ENCODE results near the gene PRKCE. TPM values are rescaled to one million over a fixed set of nuclear protein-coding genes. Genes with fewer than 3 reads are reported as not detected.

The PRKCE gene
- total RNA-seq, 1 experiment from 2014 or later = 1.3 TPM

DNA sequence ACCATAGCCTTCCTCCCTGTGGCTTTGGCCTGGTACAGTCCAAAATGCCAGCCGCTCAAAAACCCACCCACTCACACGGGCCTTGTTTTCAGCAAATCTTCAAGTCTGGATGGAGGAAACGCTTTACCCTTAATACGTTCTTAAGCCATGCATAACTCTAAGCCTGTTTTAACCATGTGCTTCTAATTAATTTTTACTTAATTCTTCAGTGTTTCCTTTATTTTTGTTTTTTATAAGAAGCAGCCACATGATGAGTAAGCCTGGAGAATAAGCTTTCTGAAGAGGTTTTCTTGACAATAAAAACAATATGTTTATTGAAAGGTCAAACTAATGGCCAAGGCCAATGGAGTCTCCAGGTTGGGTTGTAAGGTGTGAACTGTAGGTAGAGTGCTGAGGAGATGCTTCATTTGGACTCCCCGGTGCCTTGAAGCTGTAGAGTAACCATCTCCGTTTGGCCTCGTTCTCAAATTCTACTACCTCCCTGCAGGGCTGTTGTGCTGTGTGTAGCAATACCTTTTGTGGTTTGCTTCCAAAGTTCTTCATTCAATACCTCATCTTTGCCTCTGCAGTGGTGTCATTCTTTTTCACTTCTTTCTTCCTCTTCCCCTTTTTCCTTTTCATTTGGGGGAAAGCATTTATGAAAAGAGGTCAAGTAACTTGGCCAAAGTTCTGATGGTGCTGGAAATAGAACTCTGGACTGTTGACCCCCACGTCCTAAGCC is 113.7 kb downstream of the PRKCE start:
- no peak for DNase-seq
- no peak overlapping the region for H3K27ac Mint-ChIP-seq
- H4K8ac ChIP-seq (replicated peaks; ENCODE audit: insufficient read length, low read depth, low read length) = no peak overlapping the region
- no peak overlapping the region for H2BK20ac ChIP-seq (ENCODE audit: low read depth, low read length, poor library complexity, severe bottlenecking)
- no CpG with 5 or more reads among the region's 8 CpGs for WGBS (ENCODE audit: extremely low coverage, insufficient read length, low lambda C conversion rate)
- no peaks in the 10 kb centered on the region for H3K9me3 ChIP-seq (ENCODE audit: control insufficient read depth, low read depth, low read length)
- H3K23ac ChIP-seq (ENCODE audit: insufficient read length, low read depth, low read length) = no peak overlapping the region
- no peaks in the 10 kb centered on the region for H3K4me1 ChIP-seq (ENCODE audit: insufficient read depth, low read length)
- H3K9me3 Mint-ChIP-seq = no peaks in the 10 kb centered on the region
- TF ChIP-seq, protein P1, sequence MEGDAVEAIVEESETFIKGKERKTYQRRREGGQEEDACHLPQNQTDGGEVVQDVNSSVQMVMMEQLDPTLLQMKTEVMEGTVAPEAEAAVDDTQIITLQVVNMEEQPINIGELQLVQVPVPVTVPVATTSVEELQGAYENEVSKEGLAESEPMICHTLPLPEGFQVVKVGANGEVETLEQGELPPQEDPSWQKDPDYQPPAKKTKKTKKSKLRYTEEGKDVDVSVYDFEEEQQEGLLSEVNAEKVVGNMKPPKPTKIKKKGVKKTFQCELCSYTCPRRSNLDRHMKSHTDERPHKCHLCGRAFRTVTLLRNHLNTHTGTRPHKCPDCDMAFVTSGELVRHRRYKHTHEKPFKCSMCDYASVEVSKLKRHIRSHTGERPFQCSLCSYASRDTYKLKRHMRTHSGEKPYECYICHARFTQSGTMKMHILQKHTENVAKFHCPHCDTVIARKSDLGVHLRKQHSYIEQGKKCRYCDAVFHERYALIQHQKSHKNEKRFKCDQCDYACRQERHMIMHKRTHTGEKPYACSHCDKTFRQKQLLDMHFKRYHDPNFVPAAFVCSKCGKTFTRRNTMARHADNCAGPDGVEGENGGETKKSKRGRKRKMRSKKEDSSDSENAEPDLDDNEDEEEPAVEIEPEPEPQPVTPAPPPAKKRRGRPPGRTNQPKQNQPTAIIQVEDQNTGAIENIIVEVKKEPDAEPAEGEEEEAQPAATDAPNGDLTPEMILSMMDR (conservative IDR thresholded peaks at IDR 0.05) = no peak
- no peak overlapping the region for H3K9ac ChIP-seq (ENCODE audit: extremely low read depth, insufficient read length, low read length)
- H3K4me3 Mint-ChIP-seq = no peak overlapping the region
- H3K18ac ChIP-seq (ENCODE audit: insufficient read length, low read depth, low read length) = no peak overlapping the region
- H2AK5ac ChIP-seq (ENCODE audit: insufficient read length, low read length) = no peak overlapping the region
- H3K4me1 Mint-ChIP-seq = peaks cover 8 to 15% of the 10 kb centered on the region in 2 experiments
- H3K4ac ChIP-seq (ENCODE audit: low read depth, low read length) = no peak overlapping the region
- H4K91ac ChIP-seq (ENCODE audit: insufficient read length, low read depth, low read length) = no peak overlapping the region
- no peak overlapping the region for H3K4me2 ChIP-seq (ENCODE audit: insufficient read depth, insufficient read length, low read length)
- H3K27me3 Mint-ChIP-seq (ENCODE audit: low read depth) = peaks cover 6% of the 10 kb centered on the region; the same call in 1 of the 2 replicates
- H2BK120ac ChIP-seq (ENCODE audit: low read depth, low read length, poor library complexity, severe bottlenecking) = no peak overlapping the region
- H3K27ac ChIP-seq (ENCODE audit: insufficient read length, low read depth, low read length) = no peak overlapping the region
- H3T11ph ChIP-seq (ENCODE audit: low read length) = no peak overlapping the region
- H2BK12ac ChIP-seq (ENCODE audit: insufficient read length, low read depth, low read length) = no peak overlapping the region
- H3K56ac ChIP-seq (ENCODE audit: insufficient read length, low read depth, low read length) = no peak overlapping the region
- H2BK5ac ChIP-seq (ENCODE audit: insufficient read length, low read length) = no peak overlapping the region
- H3K27me3 ChIP-seq (ENCODE audit: insufficient read depth, low read length) = no peaks in the 10 kb centered on the region
- no peak overlapping the region for H2AFZ ChIP-seq (ENCODE audit: low read length)
- no peak overlapping the region for H2BK15ac ChIP-seq (ENCODE audit: low read depth, low read length)
- no peaks in the 10 kb centered on the region for H4K20me1 ChIP-seq (ENCODE audit: control insufficient read depth, insufficient read depth, insufficient read length)
- no peaks in the 10 kb centered on the region for H3K79me2 ChIP-seq (ENCODE audit: insufficient read depth, low read length)
- H3K23me2 ChIP-seq (ENCODE audit: insufficient read length, low read depth, low read length, poor library complexity, severe bottlenecking) = no peaks in the 10 kb centered on the region
- no peak overlapping the region for H3K14ac ChIP-seq (ENCODE audit: insufficient read depth, low read length)
- no peak overlapping the region for H4K5ac ChIP-seq (ENCODE audit: insufficient read length, low read depth, low read length)
- H3K79me1 ChIP-seq (ENCODE audit: insufficient read depth, low read depth, low read length, poor library complexity, severe bottlenecking) = no peaks in the 10 kb centered on the region
- H3K36me3 Mint-ChIP-seq (ENCODE audit: insufficient read depth in 1 of 3, low read depth in 3 of 3) = no peaks in the 10 kb centered on the region; a peak in 1 of 7 replicates
